Loucy (cell line): ENCODE measurements around the gene ICE1.

ENCODE experiments used
- CTCF ChIP-seq: fragments of 200-600 bp; sonication (generic); conservative IDR thresholded peaks from 2 replicates; pipeline ENCODE4 v1.5.1; 2014; ENCODE audit warnings: mild to moderate bottlenecking, antibody characterized with exemption, low read length
- EZH2phosphoT487 ChIP-seq: fragments of 200-600 bp; IDR thresholded peaks from 2 replicates; pipeline ENCODE4 v1.6.1; 2018; ENCODE audit warnings: antibody characterized with exemption, mild to moderate bottlenecking, moderate library complexity, borderline replicate concordance

GRCh38 chr5:5432020-5432707, 9.7 kb downstream of the ICE1 start:
- TF ChIP-seq CTCF (no peak), EZH2phosphoT487 (no peak)
